ENCODE measurements around the gene UGT1A5.

The UGT1A5 gene

DNA sequence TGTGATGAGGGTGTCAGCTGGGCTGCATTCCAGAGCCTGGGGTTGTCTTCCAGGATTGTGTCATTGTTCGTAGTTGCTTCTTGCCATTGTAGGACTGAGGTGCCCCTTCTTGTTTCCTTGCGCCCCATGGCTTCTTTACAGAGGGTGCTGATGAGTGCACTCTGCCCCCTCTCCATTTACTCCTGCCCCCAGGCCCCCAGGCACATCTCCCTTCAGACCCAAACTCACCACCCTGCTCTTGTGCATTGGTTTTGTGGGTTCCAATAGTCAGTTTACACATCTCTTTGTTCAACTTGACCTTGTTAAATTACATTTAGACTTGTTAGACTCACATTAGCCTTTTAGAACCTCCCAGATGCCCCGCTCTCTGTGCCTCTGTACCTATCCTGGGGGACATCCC, 108.5 kb downstream of the UGT1A5 start (continued):
- TF ChIP-seq ZNF670 (tag by site-specific recombination; IDR thresholded peaks at IDR 0.05; ENCODE audit: low read depth) (no peak), ZFHX2 (tag by site-specific recombination; conservative IDR thresholded peaks at IDR 0.05) (no peak), ZNF324 (tag by site-specific recombination; IDR thresholded peaks at IDR 0.05) (no peak), ZNF416 (tag by site-specific recombination; IDR thresholded peaks at IDR 0.05) (no peak), ZNF544 (tag by site-specific recombination; IDR thresholded peaks at IDR 0.05) (no peak), SP7 (tag by site-specific recombination; IDR thresholded peaks at IDR 0.05) (no peak), ZFP41 (tag by site-specific recombination; IDR thresholded peaks at IDR 0.05; ENCODE audit: borderline replicate concordance) (no peak), ZNF24 (tag by site-specific recombination; IDR thresholded peaks at IDR 0.05) (no peak), ZNF174 (tag by site-specific recombination; IDR thresholded peaks at IDR 0.05) (no peak), ZNF302 (tag by site-specific recombination; IDR thresholded peaks at IDR 0.05; ENCODE audit: low read depth) (no peak)
- TF ChIP-seq, protein P1, sequence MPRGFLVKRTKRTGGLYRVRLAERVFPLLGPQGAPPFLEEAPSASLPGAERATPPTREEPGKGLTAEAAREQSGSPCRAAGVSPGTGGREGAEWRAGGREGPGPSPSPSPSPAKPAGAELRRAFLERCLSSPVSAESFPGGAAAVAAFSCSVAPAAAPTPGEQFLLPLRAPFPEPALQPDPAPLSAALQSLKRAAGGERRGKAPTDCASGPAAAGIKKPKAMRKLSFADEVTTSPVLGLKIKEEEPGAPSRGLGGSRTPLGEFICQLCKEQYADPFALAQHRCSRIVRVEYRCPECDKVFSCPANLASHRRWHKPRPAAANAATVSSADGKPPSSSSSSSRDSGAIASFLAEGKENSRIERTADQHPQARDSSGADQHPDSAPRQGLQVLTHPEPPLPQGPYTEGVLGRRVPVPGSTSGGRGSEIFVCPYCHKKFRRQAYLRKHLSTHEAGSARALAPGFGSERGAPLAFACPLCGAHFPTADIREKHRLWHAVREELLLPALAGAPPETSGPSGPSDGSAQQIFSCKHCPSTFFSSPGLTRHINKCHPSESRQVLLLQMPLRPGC (tag by site-specific recombination; IDR thresholded peaks at IDR 0.05) = no peak

DNA sequence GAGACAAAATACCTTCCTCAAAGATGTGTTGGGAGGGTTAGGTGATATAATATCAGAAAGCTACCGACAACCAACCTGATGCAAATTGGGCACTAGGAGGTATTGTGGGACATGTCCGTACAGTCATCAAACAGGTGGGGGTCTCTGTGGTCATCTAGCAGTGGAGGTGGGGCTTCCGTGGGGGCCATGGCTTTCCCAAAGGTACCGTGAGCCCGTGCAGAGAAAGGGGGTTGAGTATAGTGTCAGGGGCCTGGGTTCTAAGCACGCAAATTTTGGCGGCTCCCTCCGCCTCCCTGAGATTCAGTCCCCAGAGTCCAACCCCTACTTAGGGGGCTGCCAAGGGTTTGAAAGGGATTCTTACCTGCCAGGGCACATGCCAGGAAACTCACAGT, 109.0 kb downstream of the UGT1A5 start:
- ChIA-PET POLR2A (no interaction called here), CTCF (no interaction called here)

More for the DNA sequence above, 109.0 kb downstream of the UGT1A5 start:
- Histone ChIP-seq H3K4me1 (ENCODE audit: control insufficient read depth, insufficient read depth, low read length) (peaks cover 3% of the 10 kb centered on the region; the same call in 1 of the 2 replicates), H3K36me3 (ENCODE audit: control insufficient read depth in 2 of 2, insufficient read depth in 1 of 2, low read length in 2 of 2) (no peaks in the 10 kb centered on the region), H3K9me3 (ENCODE audit: control insufficient read depth, insufficient read depth, low read depth, low read length) (no peaks in the 10 kb centered on the region), H3K27ac (ENCODE audit: extremely low read depth, low read depth, low read length) (no peak overlapping the region), H3K4me3 (ENCODE audit: low read depth, low read length) (no peak overlapping the region)
- TF ChIP-seq HOXA7 (CRISPR knock-in tag; IDR thresholded peaks at IDR 0.05; ENCODE audit: borderline replicate concordance) = no peak
- no peak for TF ChIP-seq ZNF785 (tag by site-specific recombination; IDR thresholded peaks at IDR 0.05)
- TF ChIP-seq KLF7 (tag by site-specific recombination; IDR thresholded peaks at IDR 0.05; ENCODE audit: borderline replicate concordance) = no peak
- TF ChIP-seq, protein P2, sequence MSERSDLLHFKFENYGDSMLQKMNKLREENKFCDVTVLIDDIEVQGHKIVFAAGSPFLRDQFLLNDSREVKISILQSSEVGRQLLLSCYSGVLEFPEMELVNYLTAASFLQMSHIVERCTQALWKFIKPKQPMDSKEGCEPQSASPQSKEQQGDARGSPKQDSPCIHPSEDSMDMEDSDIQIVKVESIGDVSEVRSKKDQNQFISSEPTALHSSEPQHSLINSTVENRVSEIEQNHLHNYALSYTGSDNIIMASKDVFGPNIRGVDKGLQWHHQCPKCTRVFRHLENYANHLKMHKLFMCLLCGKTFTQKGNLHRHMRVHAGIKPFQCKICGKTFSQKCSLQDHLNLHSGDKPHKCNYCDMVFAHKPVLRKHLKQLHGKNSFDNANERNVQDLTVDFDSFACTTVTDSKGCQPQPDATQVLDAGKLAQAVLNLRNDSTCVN (tag by site-specific recombination; optimal IDR thresholded peaks at IDR 0.05) = no peak
- TF ChIP-seq, protein P3, sequence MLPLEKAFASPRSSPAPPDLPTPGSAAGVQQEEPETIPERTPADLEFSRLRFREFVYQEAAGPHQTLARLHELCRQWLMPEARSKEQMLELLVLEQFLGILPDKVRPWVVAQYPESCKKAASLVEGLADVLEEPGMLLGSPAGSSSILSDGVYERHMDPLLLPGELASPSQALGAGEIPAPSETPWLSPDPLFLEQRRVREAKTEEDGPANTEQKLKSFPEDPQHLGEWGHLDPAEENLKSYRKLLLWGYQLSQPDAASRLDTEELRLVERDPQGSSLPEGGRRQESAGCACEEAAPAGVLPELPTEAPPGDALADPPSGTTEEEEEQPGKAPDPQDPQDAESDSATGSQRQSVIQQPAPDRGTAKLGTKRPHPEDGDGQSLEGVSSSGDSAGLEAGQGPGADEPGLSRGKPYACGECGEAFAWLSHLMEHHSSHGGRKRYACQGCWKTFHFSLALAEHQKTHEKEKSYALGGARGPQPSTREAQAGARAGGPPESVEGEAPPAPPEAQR (tag by site-specific recombination; IDR thresholded peaks at IDR 0.05) = no peak
- TF ChIP-seq ZNF544 (tag by site-specific recombination; IDR thresholded peaks at IDR 0.05) = no peak
- no peak for TF ChIP-seq ZFP3 (tag by site-specific recombination; IDR thresholded peaks at IDR 0.05; ENCODE audit: low read depth)
- TF ChIP-seq, protein P4, sequence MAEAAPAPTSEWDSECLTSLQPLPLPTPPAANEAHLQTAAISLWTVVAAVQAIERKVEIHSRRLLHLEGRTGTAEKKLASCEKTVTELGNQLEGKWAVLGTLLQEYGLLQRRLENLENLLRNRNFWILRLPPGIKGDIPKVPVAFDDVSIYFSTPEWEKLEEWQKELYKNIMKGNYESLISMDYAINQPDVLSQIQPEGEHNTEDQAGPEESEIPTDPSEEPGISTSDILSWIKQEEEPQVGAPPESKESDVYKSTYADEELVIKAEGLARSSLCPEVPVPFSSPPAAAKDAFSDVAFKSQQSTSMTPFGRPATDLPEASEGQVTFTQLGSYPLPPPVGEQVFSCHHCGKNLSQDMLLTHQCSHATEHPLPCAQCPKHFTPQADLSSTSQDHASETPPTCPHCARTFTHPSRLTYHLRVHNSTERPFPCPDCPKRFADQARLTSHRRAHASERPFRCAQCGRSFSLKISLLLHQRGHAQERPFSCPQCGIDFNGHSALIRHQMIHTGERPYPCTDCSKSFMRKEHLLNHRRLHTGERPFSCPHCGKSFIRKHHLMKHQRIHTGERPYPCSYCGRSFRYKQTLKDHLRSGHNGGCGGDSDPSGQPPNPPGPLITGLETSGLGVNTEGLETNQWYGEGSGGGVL (tag by site-specific recombination; IDR thresholded peaks at IDR 0.05) = no peak
- no peak for TF ChIP-seq ZNF549 (tag by site-specific recombination; IDR thresholded peaks at IDR 0.05)
- no peak for TF ChIP-seq ZNF311 (tag by site-specific recombination; IDR thresholded peaks at IDR 0.05; ENCODE audit: borderline replicate concordance)
- TF ChIP-seq MEIS1 (CRISPR knock-in tag; IDR thresholded peaks at IDR 0.05; ENCODE audit: borderline replicate concordance) = no peak
- no peak for TF ChIP-seq ZNF266 (tag by site-specific recombination; IDR thresholded peaks at IDR 0.05; ENCODE audit: low read depth)
- no peak for TF ChIP-seq ZNF791 (tag by site-specific recombination; IDR thresholded peaks at IDR 0.05)
- no peak for TF ChIP-seq ZNF558 (tag by site-specific recombination; IDR thresholded peaks at IDR 0.05)
- TF ChIP-seq MYNN (tag by site-specific recombination; IDR thresholded peaks at IDR 0.05; ENCODE audit: borderline replicate concordance) = no peak
- TF ChIP-seq TCF7L2 (IDR thresholded peaks at IDR 0.05; ENCODE audit: borderline replicate concordance, low read depth, low read length) = no peak

Measured in HEK293 (cell line).